Stomach (tissue), 4 donors: Measurements from ENCODE around the gene MTHFD1.

ENCODE experiments used
- EP300 ChIP-seq: sonication (generic); formaldehyde crosslinking; IDR thresholded peaks from one replicate; pipeline ENCODE4 v1.6.1; 2017; ENCODE audit warnings: antibody characterized with exemption
- POLR2A ChIP-seq, 4 donors: fragments of 450-650 bp; IDR thresholded peaks; one replicate each; pipeline ENCODE4 v1.6.1; 2016; ENCODE audit warnings: antibody characterized with exemption in 4 of 4, control low read depth in 2 of 4, mild to moderate bottlenecking in 1 of 4, moderate library complexity in 1 of 4
- TF ChIP-seq, protein P1 (sequence below), 7 experiments: fragments of 450-650 bp in 4 of 7; fragments of 200-600 bp in 3 of 7; sonication (generic) in 3 of 7; IDR thresholded peaks; one replicate each; pipeline ENCODE4 v1.5.1; 2016 to 2019; ENCODE audit warnings: antibody characterized with exemption in 7 of 7, control low read depth in 2 of 7, mild to moderate bottlenecking in 1 of 7

DNA sequence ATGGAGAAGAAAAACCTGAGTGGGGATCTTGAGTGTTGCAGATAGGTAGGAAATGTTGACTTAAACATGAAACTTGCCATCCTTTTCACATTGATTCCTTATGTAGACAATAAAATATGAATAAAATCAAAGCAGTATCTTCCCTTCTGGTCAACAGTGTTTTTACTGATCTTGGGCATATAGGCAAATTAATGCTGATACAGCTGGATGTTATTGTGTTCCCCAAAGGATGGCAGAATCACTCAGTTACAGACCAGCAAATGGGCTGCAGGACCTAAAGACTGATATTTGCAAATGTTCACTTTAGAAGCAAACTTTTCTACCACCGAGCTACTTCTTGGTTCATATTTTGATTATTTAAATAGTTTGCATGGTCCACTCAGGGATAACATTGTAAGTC, 33.9 kb downstream of the MTHFD1 start:
- no peak for TF ChIP-seq EP300
- TF ChIP-seq, protein P1, sequence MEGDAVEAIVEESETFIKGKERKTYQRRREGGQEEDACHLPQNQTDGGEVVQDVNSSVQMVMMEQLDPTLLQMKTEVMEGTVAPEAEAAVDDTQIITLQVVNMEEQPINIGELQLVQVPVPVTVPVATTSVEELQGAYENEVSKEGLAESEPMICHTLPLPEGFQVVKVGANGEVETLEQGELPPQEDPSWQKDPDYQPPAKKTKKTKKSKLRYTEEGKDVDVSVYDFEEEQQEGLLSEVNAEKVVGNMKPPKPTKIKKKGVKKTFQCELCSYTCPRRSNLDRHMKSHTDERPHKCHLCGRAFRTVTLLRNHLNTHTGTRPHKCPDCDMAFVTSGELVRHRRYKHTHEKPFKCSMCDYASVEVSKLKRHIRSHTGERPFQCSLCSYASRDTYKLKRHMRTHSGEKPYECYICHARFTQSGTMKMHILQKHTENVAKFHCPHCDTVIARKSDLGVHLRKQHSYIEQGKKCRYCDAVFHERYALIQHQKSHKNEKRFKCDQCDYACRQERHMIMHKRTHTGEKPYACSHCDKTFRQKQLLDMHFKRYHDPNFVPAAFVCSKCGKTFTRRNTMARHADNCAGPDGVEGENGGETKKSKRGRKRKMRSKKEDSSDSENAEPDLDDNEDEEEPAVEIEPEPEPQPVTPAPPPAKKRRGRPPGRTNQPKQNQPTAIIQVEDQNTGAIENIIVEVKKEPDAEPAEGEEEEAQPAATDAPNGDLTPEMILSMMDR (IDR thresholded peaks at IDR 0.05): no peak
- no peak for TF ChIP-seq POLR2A (IDR thresholded peaks at IDR 0.05)
